ENCODE results near the gene QRICH2. TPM values are rescaled to one million over a fixed set of nuclear protein-coding genes. Genes with fewer than 3 reads are reported as not detected.

Gene QRICH2
- total and polyA plus RNA-seq, 2 of the 4 experiments (the other 2 are of a cell fraction), result 4.3 to 4.8 TPM

DNA sequence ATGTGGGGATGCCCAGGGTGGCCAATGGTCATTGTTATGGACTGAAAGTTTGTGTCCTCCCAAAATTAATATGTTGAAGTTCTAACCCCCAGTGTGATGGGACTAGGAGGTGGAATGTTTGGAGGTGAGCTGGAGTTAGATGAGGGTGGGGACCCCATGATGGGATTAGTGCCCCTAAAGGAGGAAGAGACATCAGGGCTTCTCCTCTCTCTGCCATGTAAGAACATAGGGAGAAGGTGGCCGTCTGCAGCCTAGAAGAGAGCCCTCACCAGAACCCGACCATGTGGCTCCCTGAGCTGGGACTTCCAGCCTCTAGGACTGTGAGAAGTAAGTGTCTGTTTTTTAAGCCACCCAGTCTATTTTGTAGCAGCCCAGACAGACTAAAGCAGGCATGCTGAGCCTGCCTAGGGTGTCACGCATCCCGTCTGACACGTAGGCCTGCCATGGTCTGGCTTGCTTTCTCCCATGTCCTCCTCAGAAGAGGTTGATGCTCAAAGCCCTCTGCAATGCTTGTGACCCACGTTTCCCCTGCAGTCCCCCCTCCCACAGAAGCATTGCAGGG is 49.6 kb upstream of the QRICH2 start:
- no peak overlapping the region for H2AFZ ChIP-seq (replicated peaks; ENCODE audit: low read length, poor library complexity)
- intact Hi-C loops (cut with micrococcal nuclease), result no loop called here

More for the DNA sequence above, 49.6 kb upstream of the QRICH2 start:
- Histone ChIP-seq H3K4me2 (ENCODE audit: low read depth, low read length) (no peak overlapping the region), H2BK120ac (ENCODE audit: low read depth, low read length) (no peak overlapping the region), H4K5ac (ENCODE audit: low read depth, low read length) (no peak overlapping the region), H3K4me1 (ENCODE audit: control insufficient read depth, insufficient read depth, low read length) (peaks cover 9% of the 10 kb centered on the region), H2BK5ac (ENCODE audit: low read depth, low read length, poor library complexity, severe bottlenecking) (no peak overlapping the region), H3K79me1 (ENCODE audit: low read depth in 1 of 2, low read length in 2 of 2) (peaks cover 2 to 9% of the 10 kb centered on the region in 2 experiments; a peak in 3 of 4 replicates), H4K20me1 (ENCODE audit: insufficient read depth, low read length) (peaks cover 3% of the 10 kb centered on the region; the same call in 1 of the 2 replicates), H4K8ac (ENCODE audit: low read depth in 2 of 2, low read length in 2 of 2) (no peak overlapping the region), H2AK5ac (ENCODE audit: low read depth, low read length) (no peak overlapping the region), H3K27me3 (ENCODE audit: control insufficient read depth, insufficient read depth, low read length) (no peaks in the 10 kb centered on the region), H3K9me1 (ENCODE audit: insufficient read depth, low read length) (no peaks in the 10 kb centered on the region), H3K36me3 (ENCODE audit: control insufficient read depth, insufficient read depth, low read length) (no peaks in the 10 kb centered on the region), H2BK15ac (ENCODE audit: low read depth, low read length) (no peak overlapping the region), H3K9ac (ENCODE audit: low read depth, low read length) (no peak overlapping the region), H3K9me3 (ENCODE audit: control insufficient read depth, insufficient read depth, low read length) (no peaks in the 10 kb centered on the region), H3K4me3 (ENCODE audit: insufficient read depth, low read depth, low read length) (no peak overlapping the region), H3K27ac (ENCODE audit: insufficient read depth, low read length) (no peak overlapping the region), H2BK20ac (ENCODE audit: low read depth, low read length) (no peak overlapping the region), H2AK9ac (replicated peaks; ENCODE audit: low read depth, low read length, poor library complexity) (no peak overlapping the region), H3K14ac (replicated peaks; ENCODE audit: low read depth, low read length) (no peak overlapping the region), H3K4ac (ENCODE audit: low read depth, low read length) (no peak overlapping the region), H4K91ac (ENCODE audit: insufficient read depth, low read depth, low read length) (no peak overlapping the region), H3K18ac (ENCODE audit: low read depth, low read length) (no peak overlapping the region), H3K23ac (ENCODE audit: low read depth, low read length) (no peak overlapping the region), H3K56ac (ENCODE audit: extremely low read depth, insufficient read depth, low read length) (no peak overlapping the region)
- ATAC-seq (ENCODE audit: low read depth) (no peak), DNase-seq (no peak)
- in situ Hi-C loops (cut with MboI; ENCODE audit: low sequenced_read_pairs) (no loop called here), dilution Hi-C loops (cut with HindIII; ENCODE audit: low sequenced_read_pairs, unreplicated experiment) (no loop called here)
- no peak for TF ChIP-seq CEBPB (IDR thresholded peaks at IDR 0.05; ENCODE audit: low read depth, low read length)
- TF ChIP-seq FOS (IDR thresholded peaks at IDR 0.05; ENCODE audit: low read depth, low read length), result no peak
- TF ChIP-seq SMC3 (IDR thresholded peaks at IDR 0.05; ENCODE audit: low read depth, low read length), result no peak
- WGBS, 2 experiments (ENCODE audit: extremely low coverage in 2 of 2, insufficient read length in 1 of 2), result 100% methylated on average over 1 of the region's 6 CpGs; no CpG with 5 or more reads in 1 of the 2 experiments
- BruUV-seq (replicated peaks), result no TSS peak
- CTCF ChIA-PET, result interaction anchor here (1.5 kb wide), 1 partner anchor 13 kb away, joined by 6 read pairs; no protein-coding TSS in a partner anchor
- POLR2A ChIA-PET (ENCODE audit: unreplicated experiment), result no interaction called here
